HAP-1 (cell line): Measurements from ENCODE around the gene FOXD4.
"Not testable (repeated sequence)": the region's sequence is repeated elsewhere in the genome, so short reads cannot be mapped to it uniquely, and the experiment has no call there.

Experiments
- DNase-seq, 2 experiments: peaks; one replicate each; pipeline ENCODE4 v3.0.0-alpha.2; 2016 to 2020; ENCODE audit warnings: low spot score in 2 of 2
- H3K27me3 ChIP-seq: fragments of 250-450 bp; sonication (Bioruptor Pico); 2 replicates; pipeline ENCODE4 v1.5.1; 2020; ENCODE audit warnings: low read depth, mild to moderate bottlenecking, moderate library complexity
- H3K36me3 ChIP-seq: fragments of 250-450 bp; sonication (Bioruptor Pico); replicated peaks from 2 replicates; pipeline ENCODE4 v1.5.1; 2020; ENCODE audit warnings: mild to moderate bottlenecking
- H3K4me1 ChIP-seq: fragments of 250-450 bp; sonication (Bioruptor Pico); 2 replicates; pipeline ENCODE4 v1.5.1; 2020; ENCODE audit warnings: mild to moderate bottlenecking
- H3K4me3 ChIP-seq: fragments of 250-450 bp; sonication (Bioruptor Pico); 2 replicates; pipeline ENCODE4 v1.5.1; 2020; ENCODE audit warnings: mild to moderate bottlenecking, moderate library complexity
- H3K9me3 ChIP-seq: fragments of 250-450 bp; sonication (Bioruptor Pico); 2 replicates; pipeline ENCODE4 v1.5.1; 2020; ENCODE audit warnings: mild to moderate bottlenecking, moderate library complexity
- in situ Hi-C: fragments of 300-500 bp; cut with MboI; formaldehyde crosslinking; loops from 3 replicates; pipeline ENCODE4 v1.14.3; 2020; ENCODE audit warnings: low sequenced_read_pairs, inconsistent platforms, mixed read lengths

Gene FOXD4

GRCh38 chr9:108742-109495 lies 9.3 kb downstream of the FOXD4 start:
- H3K9me3 ChIP-seq, in situ Hi-C loops, DNase-seq, H3K36me3 ChIP-seq, H3K4me3 ChIP-seq, H3K4me1 ChIP-seq: not testable (repeated sequence)
- peaks cover 13% of the 10 kb centered on the region for H3K27me3 ChIP-seq

- in situ Hi-C loops, DNase-seq, H3K36me3 ChIP-seq: not testable (repeated sequence)
These were observed 12.2 kb downstream of the FOXD4 start for GRCh38 chr9:105991-106390.

GRCh38 chr9:100430-100829 lies 17.8 kb downstream of the FOXD4 start:
- H3K27me3 ChIP-seq, H3K4me1 ChIP-seq, in situ Hi-C loops, DNase-seq, H3K9me3 ChIP-seq, H3K4me3 ChIP-seq, H3K36me3 ChIP-seq: not testable (repeated sequence)

More at GRCh38 chr9:105991-106390, 12.2 kb downstream of the FOXD4 start:
- H3K4me3 ChIP-seq, H3K9me3 ChIP-seq, H3K4me1 ChIP-seq, H3K27me3 ChIP-seq: not testable (repeated sequence)

- in situ Hi-C loops, H3K9me3 ChIP-seq, DNase-seq, H3K27me3 ChIP-seq, H3K4me3 ChIP-seq, H3K4me1 ChIP-seq, H3K36me3 ChIP-seq: not testable (repeated sequence)
These were observed 18.4 kb downstream of the FOXD4 start for GRCh38 chr9:99867-100266.

- H3K9me3 ChIP-seq, in situ Hi-C loops, H3K4me1 ChIP-seq, H3K36me3 ChIP-seq, H3K4me3 ChIP-seq, DNase-seq, H3K27me3 ChIP-seq: not testable (repeated sequence)
These were observed 19.4 kb downstream of the FOXD4 start for GRCh38 chr9:98775-99174.

GRCh38 chr9:94992-95391 lies 23.2 kb downstream of the FOXD4 start:
- DNase-seq, H3K4me3 ChIP-seq, H3K27me3 ChIP-seq, H3K4me1 ChIP-seq, H3K36me3 ChIP-seq, in situ Hi-C loops, H3K9me3 ChIP-seq: not testable (repeated sequence)

- H3K4me3 ChIP-seq, in situ Hi-C loops, H3K9me3 ChIP-seq, H3K4me1 ChIP-seq, DNase-seq, H3K36me3 ChIP-seq, H3K27me3 ChIP-seq: not testable (repeated sequence)
These were observed 23.9 kb downstream of the FOXD4 start for GRCh38 chr9:94323-94722.

GRCh38 chr9:93909-94308 lies 24.3 kb downstream of the FOXD4 start:
- not testable (repeated sequence) for DNase-seq

GRCh38 chr9:90851-91250 lies 27.4 kb downstream of the FOXD4 start:
- H3K4me3 ChIP-seq, H3K36me3 ChIP-seq, DNase-seq, H3K9me3 ChIP-seq, H3K4me1 ChIP-seq, H3K27me3 ChIP-seq, in situ Hi-C loops: not testable (repeated sequence)

More at GRCh38 chr9:93909-94308, 24.3 kb downstream of the FOXD4 start:
- H3K9me3 ChIP-seq, in situ Hi-C loops, H3K4me3 ChIP-seq, H3K36me3 ChIP-seq, H3K27me3 ChIP-seq, H3K4me1 ChIP-seq: not testable (repeated sequence)

GRCh38 chr9:88396-89037 lies 29.7 kb downstream of the FOXD4 start:
- H3K27me3 ChIP-seq, H3K4me1 ChIP-seq, H3K9me3 ChIP-seq, H3K36me3 ChIP-seq, DNase-seq, in situ Hi-C loops, H3K4me3 ChIP-seq: not testable (repeated sequence)

- H3K27me3 ChIP-seq, DNase-seq, H3K4me1 ChIP-seq, H3K36me3 ChIP-seq, H3K4me3 ChIP-seq, H3K9me3 ChIP-seq, in situ Hi-C loops: not testable (repeated sequence)
These were observed 30.4 kb downstream of the FOXD4 start for GRCh38 chr9:87860-88259.

GRCh38 chr9:87105-87504 lies 31.1 kb downstream of the FOXD4 start:
- H3K27me3 ChIP-seq, H3K36me3 ChIP-seq, DNase-seq, in situ Hi-C loops, H3K4me1 ChIP-seq, H3K4me3 ChIP-seq, H3K9me3 ChIP-seq: not testable (repeated sequence)

GRCh38 chr9:86697-87096 lies 31.5 kb downstream of the FOXD4 start:
- H3K36me3 ChIP-seq, in situ Hi-C loops, H3K4me1 ChIP-seq, H3K9me3 ChIP-seq, H3K27me3 ChIP-seq, H3K4me3 ChIP-seq, DNase-seq: not testable (repeated sequence)

GRCh38 chr9:82932-83689 lies 35.1 kb downstream of the FOXD4 start:
- H3K27me3 ChIP-seq, DNase-seq, H3K9me3 ChIP-seq, H3K4me3 ChIP-seq, H3K4me1 ChIP-seq, in situ Hi-C loops, H3K36me3 ChIP-seq: not testable (repeated sequence)
